Stimulated activated CD4-positive, alpha-beta T cell treated with anti-CD3 and anti-CD28 coated beads, Interleukin-15, amount 100 ng/mL, for 24 hours (primary cell): ENCODE results near the gene DEPDC5.

ENCODE experiments used
- DNase-seq: peaks from one replicate; pipeline ENCODE4 v3.0.0-alpha.2; 2020

Gene DEPDC5

DNA sequence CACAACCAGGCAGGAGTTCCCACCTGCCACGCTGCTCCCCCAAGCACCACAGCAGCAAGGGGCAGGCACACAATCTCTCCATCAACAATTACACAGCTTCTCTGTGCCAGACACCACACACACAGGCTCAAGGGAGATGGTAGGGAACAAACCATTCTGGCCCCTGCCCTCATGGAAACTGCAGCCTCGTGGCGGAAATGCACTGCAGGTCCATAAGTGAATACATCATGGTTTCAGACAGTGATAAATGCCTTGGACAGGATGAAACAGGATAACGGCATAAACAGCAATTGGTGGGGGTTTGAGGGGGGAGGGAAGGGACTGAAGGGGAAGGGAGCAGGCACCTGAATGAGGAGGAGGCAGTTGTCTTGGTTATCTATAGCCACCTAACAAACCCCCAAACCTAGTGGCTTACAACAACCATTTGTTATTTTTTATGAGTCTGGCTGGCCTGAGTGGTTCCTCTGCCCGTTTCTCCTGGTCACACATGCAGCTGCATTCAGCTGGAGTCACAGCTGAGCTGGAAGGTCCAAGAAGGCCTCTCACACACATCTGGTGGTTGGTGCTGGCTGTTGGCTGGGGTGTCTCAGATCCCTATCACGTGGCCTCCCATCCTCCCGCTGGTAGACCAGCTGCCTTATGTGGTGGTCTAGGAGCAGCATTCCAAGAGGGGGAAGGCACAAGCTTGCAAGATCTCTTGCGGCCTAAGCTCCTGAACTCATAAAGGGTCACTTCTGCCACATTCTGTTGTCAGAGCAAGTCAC lies 175.5 kb downstream of the DEPDC5 start:
- DNase-seq = no peak

DNA sequence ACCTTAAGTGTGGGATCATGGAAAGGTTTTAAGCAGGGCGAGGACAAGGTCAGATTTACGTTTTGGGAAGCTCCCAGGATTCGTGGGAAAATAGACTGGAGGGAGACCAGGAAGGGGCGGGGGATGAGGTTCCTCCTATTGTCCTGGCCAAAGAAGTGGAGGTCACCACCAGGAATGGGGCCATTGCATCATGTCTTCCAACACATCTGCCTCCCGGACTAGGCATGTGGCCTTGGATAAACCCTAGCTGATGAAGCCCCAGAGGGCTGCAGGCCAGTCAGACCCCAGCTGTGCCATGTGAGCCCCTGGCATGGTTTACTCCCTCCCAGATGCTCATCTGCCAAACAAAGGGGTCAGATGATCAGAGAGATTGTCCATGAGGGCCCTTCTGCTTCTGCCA lies 179.0 kb downstream of the DEPDC5 start:
- DNase-seq = no peak

DNA sequence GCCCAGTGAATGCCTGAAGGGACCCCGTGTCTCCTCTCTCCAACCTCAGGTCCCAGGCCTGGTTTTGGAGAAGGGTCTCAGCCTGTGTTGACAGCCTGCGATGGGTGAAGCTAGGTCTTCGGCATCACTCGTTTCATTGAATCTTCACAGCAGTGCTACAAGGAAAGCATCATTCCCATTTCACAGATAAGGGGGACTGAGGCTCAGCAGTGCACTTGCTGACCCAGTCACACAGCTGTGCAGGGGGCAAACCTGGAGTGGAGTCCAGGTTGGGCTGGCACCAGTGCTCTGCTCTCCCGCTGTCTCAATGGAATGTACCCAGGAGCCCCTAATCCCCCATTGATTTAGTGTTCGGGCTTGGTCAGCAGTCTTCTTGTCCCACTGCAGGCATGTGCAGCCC lies 179.6 kb downstream of the DEPDC5 start:
- DNase-seq = no peak

DNA sequence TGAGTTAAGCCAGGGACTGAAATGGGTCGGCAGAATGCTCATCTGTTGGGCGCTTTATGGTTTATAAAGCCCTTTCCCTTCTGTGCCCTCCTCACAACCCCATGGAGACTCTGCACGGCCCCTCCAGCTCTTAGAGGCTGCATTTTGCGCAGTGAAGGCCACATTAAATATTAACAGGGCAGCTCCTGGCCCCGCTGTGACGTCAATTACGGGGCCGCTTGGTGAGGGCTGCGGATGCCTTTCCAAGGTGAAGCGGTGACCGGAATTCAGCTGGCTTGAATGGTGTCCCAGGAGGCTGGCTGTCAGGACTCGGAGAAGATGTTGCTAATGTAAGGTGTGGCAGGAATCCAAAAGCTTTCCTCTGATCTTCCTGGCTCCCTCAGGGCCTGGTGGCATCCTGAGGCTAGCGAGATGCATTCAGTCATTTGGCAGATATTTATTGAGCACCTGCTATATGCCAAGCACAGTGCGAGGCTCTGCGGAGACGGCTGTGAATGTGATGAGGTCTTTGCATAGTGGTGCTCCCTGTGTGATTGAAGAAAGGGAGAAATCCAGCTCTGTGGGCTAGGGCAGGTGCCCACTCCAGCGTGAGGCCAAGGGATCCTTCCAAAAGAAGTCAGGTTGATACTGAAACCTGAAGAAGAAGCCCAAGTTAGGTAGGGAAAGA lies 180.1 kb downstream of the DEPDC5 start:
- DNase-seq = no peak

- DNase-seq = no peak
These were observed 182.3 kb downstream of the DEPDC5 start for GRCh38 chr22:31935961-31936635.

GRCh38 chr22:31937341-31937740 lies 183.5 kb downstream of the DEPDC5 start:
- no peak for DNase-seq

GRCh38 chr22:31938296-31938695 lies 184.5 kb downstream of the DEPDC5 start:
- no peak for DNase-seq

GRCh38 chr22:31940506-31940905 lies 186.7 kb downstream of the DEPDC5 start:
- no peak for DNase-seq

GRCh38 chr22:31942091-31942490 lies 188.3 kb downstream of the DEPDC5 start:
- no peak for DNase-seq

DNA sequence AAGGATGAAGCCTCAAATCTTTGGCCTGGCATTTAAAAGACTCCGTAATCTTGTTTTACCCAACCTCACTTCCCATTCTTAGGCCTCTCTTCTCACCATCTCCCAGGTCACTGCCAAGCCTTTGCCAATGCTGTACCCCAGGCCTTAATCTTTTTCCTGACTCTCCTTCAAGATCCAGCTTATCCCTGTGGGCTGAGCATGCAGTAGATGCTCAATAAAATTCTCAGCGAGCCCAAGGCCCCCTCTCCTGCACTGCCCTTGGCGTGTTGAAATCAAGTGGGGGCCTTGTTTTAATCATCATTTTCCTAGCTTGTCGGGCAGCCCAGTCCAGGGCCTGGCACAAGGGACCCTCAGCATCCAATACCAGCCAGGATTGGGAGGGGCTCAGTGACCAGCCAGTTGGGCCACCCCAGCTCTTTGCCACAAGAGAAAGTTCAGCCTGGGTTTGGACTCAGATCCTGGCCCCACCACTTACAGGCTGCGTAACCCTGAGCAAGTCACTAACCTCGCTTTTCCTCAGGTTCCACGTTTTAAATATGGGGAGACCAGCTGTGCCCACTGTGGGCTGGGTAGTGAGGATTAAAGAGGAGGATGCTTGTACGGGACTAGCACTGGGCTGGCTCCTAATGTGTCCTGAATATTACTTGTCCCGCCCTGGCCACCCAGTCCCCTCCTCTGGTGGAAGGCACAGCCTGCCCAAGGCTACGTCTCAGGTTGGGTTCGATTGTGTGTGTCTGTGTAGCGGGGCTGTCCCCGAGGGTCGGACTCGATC lies 189.6 kb downstream of the DEPDC5 start:
- no peak for DNase-seq

DNA sequence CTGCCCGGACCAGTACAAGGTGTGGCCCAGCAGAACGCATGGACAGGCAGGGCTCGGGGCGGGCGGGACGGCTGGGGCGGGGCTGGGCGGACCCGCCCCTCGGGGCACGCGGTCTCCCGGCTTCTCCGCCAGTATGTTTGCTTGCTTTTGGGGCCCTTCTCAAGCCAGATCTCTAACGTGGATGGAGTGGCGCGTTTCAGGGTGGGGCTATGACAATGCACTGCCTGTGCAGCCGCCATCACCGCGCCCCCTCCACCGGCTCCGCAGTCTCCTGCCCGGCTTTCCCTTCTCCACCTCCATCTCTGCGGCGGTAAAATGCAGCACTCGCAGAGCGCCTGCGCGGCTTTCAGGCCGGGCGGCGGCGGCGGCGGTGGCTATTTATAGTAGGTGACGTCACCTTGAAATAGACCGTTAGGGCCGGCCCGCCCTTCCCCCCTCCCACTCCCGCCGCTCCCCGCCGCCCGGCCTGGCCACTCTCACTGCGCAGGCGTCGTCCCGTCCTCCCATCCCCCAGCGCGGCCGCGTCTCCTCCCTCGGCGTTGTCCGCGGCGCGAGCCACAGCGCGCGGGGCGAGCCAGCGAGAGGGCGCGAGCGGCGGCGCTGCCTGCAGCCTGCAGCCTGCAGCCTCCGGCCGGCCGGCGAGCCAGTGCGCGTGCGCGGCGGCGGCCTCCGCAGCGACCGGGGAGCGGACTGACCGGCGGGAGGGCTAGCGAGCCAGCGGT lies 190.3 kb downstream of the DEPDC5 start, which contains the start of gene YWHAH:
Gene YWHAH, plus strand, starts transcription at position 558 of the 722 bp plus-strand sequence. CDS start 199 bp downstream, outside the sequence.
- DNase-seq = peak; percentile 96

DNA sequence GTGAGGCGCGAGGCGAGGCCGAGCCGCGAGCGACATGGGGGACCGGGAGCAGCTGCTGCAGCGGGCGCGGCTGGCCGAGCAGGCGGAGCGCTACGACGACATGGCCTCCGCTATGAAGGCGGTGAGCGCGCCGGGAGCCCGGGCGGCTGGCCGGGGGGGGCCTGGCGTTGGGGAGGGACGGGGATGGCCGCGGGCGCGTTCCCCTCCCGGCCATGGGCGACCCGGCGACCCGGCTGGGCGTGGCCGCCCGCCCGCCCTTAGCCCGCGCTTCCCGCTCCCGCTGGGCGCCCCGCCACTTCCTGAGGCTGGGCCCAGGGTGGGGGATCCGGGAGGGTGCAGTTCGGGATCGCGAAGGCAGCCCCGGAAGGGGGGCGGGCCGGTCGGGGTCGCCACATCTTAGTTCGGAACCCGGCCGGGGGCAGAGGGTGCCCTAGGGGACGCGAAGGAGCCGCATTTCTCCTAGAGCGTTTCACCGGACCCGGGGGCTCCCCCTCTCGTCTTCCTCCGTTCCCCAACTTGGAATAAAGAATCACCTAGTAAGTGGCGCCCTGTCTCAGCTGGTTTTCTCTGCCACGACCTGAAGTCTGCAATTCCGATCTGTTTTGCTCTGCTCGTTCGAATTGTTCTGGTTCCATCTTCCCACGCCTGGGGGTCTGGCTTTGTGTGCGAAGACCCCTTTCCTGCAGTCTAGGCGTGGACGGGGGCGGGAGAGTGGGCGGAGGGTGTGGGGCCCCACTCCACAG lies 191.1 kb downstream of the DEPDC5 start:
- DNase-seq = peak; percentile 55

DNA sequence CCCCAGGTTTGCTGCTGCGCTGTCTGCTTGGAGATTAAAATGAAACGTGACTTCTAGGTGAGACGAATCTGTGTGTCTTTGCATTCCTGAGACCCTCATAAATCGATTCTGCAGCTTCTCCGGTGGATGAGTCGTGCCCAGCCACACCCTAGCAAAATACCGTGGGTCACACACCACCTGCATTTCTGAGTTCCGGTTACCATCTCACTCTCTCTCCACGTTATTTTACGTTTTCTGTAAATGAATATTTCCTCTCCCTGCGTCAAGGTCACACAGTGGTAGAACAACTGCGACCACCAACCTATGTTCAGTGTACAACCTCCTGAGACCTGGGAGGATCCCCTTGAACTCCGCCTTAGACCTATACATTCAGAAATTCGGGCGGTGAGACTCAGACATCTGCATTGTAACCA lies 191.6 kb downstream of the DEPDC5 start:
- no peak for DNase-seq

GRCh38 chr22:31945971-31946680 lies 192.3 kb downstream of the DEPDC5 start:
- DNase-seq = no peak

GRCh38 chr22:31947296-31947695 lies 193.5 kb downstream of the DEPDC5 start:
- no peak for DNase-seq

DNA sequence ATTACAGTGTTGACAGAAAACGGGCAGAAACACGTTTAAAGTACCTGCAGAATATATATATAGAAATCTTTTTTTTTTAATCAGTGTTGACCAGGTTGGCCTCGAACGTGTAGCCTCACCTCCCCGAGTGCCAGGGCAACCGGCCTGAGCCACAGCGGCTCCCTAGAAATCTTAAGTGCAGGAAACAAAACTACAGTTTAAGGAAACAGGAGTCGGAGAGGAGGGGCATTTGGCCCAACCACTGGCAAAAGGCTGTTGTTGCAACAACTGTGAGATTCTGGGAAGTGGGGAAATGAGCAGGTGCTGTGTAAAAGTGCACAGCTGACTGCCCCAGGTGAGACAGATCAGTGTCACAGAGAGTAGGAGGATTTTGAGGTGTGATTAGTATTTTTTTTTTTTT lies 194.2 kb downstream of the DEPDC5 start:
- DNase-seq = no peak

- DNase-seq = no peak
These were observed 196.4 kb downstream of the DEPDC5 start for GRCh38 chr22:31950226-31950625.

- peak; percentile 25 for DNase-seq
These were observed 197.6 kb downstream of the DEPDC5 start for GRCh38 chr22:31951194-31952093.

GRCh38 chr22:31952094-31952401 lies 198.2 kb downstream of the DEPDC5 start:
- no peak for DNase-seq

- no peak for DNase-seq
These were observed 198.7 kb downstream of the DEPDC5 start for GRCh38 chr22:31952472-31952871.
